ENCODE data around the gene CUX1. TPM values are rescaled to one million over a fixed set of nuclear protein-coding genes. Genes with fewer than 3 reads are reported as not detected.

Gene CUX1
- total RNA-seq, 1 experiment from 2014 or later = 64.3 TPM

- CTCF ChIA-PET = interaction anchor here (1.3 kb wide), 1 partner anchor 24 kb away, joined by 5 read pairs; no protein-coding TSS in a partner anchor
- Mint-ChIP-seq H3K36me3 (peaks cover 28% of the 10 kb centered on the region), H3K9me3 (peaks cover 16% of the 10 kb centered on the region), H3K27ac (no peak overlapping the region; the same call in 1 of the 2 replicates), H3K27me3 (ENCODE audit: low read depth) (no peaks in the 10 kb centered on the region), H3K4me1 (peaks cover 27% of the 10 kb centered on the region), H3K4me3 (no peak overlapping the region)
- ATAC-seq (no peak), DNase-seq (ENCODE audit: low spot score) (no peak)
- POLR2A ChIA-PET = no interaction called here
- no peak for TF ChIP-seq NFYB (CRISPR knock-in tag; conservative IDR thresholded peaks at IDR 0.05; ENCODE audit: low read depth)
- no peak for TF ChIP-seq CTCF (IDR thresholded peaks at IDR 0.05)
- no peak for TF ChIP-seq PRRX2 (CRISPR knock-in tag; IDR thresholded peaks at IDR 0.05)
- no peak for TF ChIP-seq CBFB (CRISPR knock-in tag; IDR thresholded peaks at IDR 0.05; ENCODE audit: low read depth)
- TF ChIP-seq GRHL2 (CRISPR knock-in tag; IDR thresholded peaks at IDR 0.05; ENCODE audit: insufficient replicate concordance, severe bottlenecking) = no peak
- no peak for TF ChIP-seq PREB (CRISPR knock-in tag; IDR thresholded peaks at IDR 0.05; ENCODE audit: borderline replicate concordance)
- TF ChIP-seq AFF4 (CRISPR knock-in tag; IDR thresholded peaks at IDR 0.05; ENCODE audit: borderline replicate concordance) = no peak
- TF ChIP-seq CREB1 (CRISPR knock-in tag; IDR thresholded peaks at IDR 0.05) = no peak
- no peak for TF ChIP-seq MLX (CRISPR knock-in tag; IDR thresholded peaks at IDR 0.05)
- TF ChIP-seq TEAD1 (CRISPR knock-in tag; IDR thresholded peaks at IDR 0.05) = no peak
- TF ChIP-seq KAT7 (CRISPR knock-in tag; IDR thresholded peaks at IDR 0.05; ENCODE audit: borderline replicate concordance) = no peak
- no peak for TF ChIP-seq GABPB1 (CRISPR knock-in tag; IDR thresholded peaks at IDR 0.05)
- TF ChIP-seq ZNF263 (CRISPR knock-in tag; IDR thresholded peaks at IDR 0.05; ENCODE audit: low read depth) = no peak
- no peak for TF ChIP-seq USF1 (CRISPR knock-in tag; IDR thresholded peaks at IDR 0.05)
- no peak for TF ChIP-seq TEAD4 (CRISPR knock-in tag; IDR thresholded peaks at IDR 0.05)
- no peak for TF ChIP-seq USF2 (CRISPR knock-in tag; IDR thresholded peaks at IDR 0.05)
- no peak for TF ChIP-seq E2F1 (CRISPR knock-in tag; IDR thresholded peaks at IDR 0.05)
- no peak for TF ChIP-seq ZNF396 (CRISPR knock-in tag; IDR thresholded peaks at IDR 0.05; ENCODE audit: borderline replicate concordance)
- TF ChIP-seq NFE2L1 (CRISPR knock-in tag; IDR thresholded peaks at IDR 0.05) = no peak
- no peak for TF ChIP-seq MAX (CRISPR knock-in tag; IDR thresholded peaks at IDR 0.05)
These were observed 28.5 kb downstream of the CUX1 start for GRCh38 chr7:101845974-101846373.
